T follicular helper cell (primary cell): Measurements from ENCODE around the gene FAM131A.

Source experiments
- DNase-seq: peaks from one replicate; pipeline ENCODE4 v3.0.0-alpha.2; 2020; ENCODE audit warnings: low read depth
- total RNA-seq, 2 experiments: gene quantifications; one replicate each; lab custom pipeline; 2026; lab: John Stamatoyannopoulos, UW

Gene FAM131A, protein sequence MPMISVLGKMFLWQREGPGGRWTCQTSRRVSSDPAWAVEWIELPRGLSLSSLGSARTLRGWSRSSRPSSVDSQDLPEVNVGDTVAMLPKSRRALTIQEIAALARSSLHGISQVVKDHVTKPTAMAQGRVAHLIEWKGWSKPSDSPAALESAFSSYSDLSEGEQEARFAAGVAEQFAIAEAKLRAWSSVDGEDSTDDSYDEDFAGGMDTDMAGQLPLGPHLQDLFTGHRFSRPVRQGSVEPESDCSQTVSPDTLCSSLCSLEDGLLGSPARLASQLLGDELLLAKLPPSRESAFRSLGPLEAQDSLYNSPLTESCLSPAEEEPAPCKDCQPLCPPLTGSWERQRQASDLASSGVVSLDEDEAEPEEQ
- 5.1 to 12.7 reads per million in 2 experiments for total RNA-seq

- no peak for DNase-seq
Measured at GRCh38 chr3:184337399-184337714, at the start of gene FAM131A. FAM131A (plus strand) TSS chr3:184337600; CDS start chr3:184337631, 31 bp downstream.

DNA sequence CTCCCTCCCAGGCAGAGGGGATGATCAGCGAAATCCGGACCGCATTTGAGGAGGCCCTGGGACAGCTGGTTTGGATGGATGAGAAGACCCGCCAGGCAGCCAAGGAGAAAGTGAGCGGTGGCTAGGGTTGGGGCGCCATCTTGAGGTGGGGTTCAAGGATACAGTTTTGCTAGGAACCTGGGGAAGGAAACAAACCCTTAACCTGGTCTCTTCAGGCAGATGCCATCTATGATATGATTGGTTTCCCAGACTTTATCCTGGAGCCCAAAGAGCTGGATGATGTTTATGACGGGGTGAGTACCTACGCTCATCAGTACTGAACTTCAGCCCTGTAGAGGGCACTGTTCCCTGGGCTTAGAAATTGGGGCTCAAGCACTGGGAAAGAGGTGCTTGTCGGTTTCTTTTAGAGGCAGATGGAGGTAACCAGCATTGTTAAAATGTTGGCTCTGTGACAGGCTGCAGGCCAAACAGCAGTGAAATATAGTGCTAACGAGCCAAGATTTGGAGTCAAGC is 47.9 kb upstream of the FAM131A start:
- peak; percentile 42 for DNase-seq

DNA sequence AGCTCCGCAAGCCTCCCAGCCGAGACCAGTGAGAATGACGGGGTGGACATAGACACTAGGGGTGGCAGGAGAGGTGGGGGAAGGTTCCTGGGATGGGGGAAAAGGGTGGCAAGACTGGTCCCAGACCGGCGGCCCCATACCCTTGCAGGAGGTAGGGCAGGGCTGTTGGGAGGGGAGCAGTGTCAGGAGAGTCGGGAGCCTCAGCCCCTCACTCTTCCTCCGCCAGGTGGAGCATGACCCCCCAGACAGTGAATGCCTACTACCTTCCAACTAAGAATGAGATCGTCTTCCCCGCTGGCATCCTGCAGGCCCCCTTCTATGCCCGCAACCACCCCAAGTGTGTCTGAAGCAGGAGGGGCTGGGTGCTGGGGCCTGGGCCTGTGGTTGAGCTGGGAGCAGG is 47.1 kb upstream of the FAM131A start:
- DNase-seq = no peak

DNA sequence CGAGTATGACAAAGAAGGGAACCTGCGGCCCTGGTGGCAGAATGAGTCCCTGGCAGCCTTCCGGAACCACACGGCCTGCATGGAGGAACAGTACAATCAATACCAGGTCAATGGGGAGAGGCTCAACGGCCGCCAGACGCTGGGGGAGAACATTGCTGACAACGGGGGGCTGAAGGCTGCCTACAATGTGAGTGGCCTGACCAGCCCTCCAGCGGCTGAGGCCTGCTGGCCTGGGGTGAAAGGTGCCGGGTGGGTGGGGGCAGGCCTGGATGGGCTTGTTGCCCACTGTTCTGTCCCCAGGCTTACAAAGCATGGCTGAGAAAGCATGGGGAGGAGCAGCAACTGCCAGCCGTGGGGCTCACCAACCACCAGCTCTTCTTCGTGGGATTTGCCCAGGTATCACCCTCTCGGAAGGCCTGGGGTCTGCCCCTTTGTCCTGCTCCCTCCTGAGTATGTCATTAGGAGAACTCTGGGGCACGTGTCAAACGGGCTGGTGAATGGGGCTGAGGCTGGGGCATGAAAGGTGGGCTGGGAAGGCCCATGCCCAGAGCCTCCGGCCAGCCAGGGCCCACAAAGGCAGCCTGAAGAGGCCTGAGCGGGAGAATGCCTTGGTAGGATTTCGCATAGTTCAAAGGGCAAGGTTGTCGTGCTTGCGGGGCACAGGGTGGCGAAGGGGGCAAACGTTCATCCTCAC is 46.2 kb upstream of the FAM131A start:
- no peak for DNase-seq

- no peak for DNase-seq
Measured at GRCh38 chr3:184291738-184292445, 45.5 kb upstream of the FAM131A start.

DNA sequence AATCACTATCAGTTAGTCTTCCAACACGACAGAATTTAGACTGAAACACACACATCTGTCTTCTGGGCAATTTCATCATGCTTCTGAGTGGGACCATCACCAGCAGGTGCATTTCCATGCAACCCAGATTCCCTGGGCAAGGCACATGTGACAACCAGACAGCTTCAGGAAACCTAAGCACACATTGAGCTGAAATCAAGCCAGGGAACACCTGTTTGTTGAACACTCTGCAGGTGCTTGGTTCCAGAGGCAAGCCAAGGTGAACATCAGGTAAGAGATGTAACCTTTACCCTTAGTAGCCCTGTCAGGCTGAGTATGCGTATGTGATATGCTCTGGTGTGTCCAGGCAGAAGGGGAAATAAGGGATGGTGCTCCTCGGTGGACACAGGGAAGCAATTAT is 41.6 kb upstream of the FAM131A start:
- DNase-seq = no peak

DNA sequence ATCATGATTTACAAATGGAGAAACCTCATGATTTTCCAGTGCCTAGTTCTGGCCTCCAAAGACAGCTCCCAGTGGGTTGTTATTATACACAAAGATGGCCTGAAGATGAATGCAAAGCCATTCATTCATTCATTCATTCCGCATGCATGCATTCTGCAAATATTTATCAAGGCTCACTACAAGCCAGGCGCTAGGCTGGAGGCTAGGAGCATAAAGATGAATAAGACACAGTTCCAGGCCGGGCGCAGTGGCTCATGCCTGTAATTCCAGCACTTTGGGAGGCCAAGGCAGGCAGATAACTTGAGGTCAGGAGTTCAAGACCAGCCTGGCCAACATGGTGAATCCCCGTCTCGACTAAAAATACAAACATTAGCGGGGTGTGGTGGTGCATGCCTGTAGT is 40.8 kb upstream of the FAM131A start:
- DNase-seq = no peak

DNA sequence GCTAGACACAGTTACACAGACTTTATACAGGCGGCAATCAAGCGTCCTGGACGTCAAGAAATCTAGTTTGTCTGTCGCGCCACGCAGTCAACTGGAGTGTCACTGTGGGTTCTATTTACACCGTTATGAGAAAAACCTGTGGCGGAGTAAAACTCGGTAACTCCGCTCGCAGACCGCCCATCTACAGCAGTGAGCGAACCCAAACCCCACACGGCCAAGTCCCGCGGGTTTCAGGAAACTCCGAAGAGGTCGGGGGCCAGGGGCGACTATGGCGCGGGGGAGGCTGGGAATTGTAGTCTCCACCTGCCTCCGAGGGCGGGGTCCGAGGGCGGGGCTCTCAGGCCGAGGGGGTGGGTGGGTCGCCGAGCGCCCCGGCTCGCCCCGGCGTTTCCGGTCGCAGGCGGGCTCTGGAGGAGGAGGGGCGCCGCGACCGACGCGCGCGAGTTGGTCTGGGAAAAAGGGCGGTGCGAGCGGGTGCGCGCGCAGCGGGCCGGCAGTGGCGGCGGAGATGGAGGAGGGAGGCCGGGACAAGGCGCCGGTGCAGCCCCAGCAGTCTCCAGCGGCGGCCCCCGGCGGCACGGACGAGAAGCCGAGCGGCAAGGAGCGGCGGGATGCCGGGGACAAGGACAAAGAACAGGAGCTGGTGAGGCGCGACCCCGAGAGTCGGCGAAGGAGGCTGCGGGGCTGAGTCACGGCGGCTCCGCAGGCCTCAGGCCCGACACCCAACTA is 38.5 kb upstream of the FAM131A start, which contains the start of gene PSMD2:
Gene PSMD2 (plus strand): TSS at position 483 of the 729 bp plus-strand sequence. CDS start 26 bp downstream, at position 509.
- peak; percentile 96 for DNase-seq

DNA sequence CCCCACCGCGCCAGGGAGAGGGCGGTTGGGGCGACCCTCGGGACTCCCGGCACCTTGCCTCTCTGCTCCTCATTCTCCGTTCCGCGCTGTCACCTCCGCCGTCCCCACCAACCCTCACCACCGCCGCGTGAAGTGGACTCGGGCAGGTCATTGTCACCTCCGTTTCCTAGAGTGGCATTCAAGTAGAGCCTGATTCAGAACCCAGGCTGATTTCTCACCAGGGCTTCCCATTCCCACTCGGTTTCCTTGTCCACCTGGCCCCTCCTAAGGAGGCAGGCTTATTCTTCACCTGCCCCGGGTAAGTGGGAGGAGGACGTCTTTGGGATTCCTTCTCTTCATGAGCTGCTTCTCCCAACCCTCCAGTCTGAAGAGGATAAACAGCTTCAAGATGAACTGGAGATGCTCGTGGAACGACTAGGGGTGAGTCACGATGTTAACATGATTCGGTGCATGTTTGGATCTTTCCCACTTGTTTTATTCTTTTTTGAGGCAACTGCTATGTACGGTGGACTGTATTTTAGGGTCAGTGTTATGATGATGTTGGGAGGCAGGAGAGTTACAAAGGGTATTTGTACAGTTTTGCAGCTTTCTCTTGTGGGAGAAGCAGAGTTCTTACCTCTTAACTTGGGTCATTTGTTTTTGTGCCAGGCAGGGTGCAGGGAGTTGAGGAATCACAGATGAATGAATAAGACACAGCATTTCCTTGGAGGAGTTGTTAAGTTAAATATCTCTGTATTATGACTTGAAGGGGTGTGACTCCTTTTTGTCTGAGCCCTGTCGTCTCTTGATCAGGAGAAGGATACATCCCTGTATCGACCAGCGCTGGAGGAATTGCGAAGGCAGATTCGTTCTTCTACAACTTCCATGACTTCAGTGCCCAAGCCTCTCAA is 37.7 kb upstream of the FAM131A start:
- no peak for DNase-seq

DNA sequence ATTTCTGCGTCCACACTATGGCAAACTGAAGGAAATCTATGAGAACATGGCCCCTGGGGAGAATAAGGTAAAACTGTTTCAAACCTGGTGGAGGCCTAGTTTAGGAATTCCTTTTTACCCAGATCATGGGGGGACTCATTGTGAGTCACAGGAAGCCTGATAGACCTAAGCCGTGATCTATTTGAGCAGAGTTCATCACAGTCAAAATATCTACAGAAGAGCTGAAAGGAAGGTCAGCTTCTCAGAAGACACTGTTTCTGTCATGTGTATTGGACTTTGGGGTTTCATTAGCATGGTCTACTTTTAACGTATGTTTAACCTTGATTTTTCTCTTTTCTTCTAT is 37.1 kb upstream of the FAM131A start:
- no peak for DNase-seq

DNA sequence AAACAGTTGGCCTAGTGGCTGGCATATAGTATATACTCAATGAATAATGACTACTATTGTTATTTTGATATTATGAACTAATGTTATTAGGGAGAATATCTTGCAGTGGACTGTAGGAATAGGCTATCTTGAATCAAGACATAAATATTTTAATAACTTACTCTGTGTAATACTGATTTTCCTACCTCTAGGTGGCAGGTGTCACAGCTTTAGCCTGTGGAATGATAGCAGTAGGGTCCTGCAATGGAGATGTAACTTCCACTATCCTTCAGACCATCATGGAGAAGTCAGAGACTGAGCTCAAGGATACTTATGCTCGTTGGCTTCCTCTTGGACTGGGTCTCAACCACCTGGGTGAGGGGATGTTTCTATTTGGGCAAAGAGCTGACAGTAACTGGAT is 31.8 kb upstream of the FAM131A start:
- DNase-seq = no peak

GRCh38 chr3:184306341-184306972 is 30.9 kb upstream of the FAM131A start:
- DNase-seq = no peak

- no peak for DNase-seq
Measured at GRCh38 chr3:184307915-184308314, 29.5 kb upstream of the FAM131A start.

GRCh38 chr3:184308744-184309143 is 28.7 kb upstream of the FAM131A start:
- no peak for DNase-seq

GRCh38 chr3:184311633-184312032 is 25.8 kb upstream of the FAM131A start:
- DNase-seq = no peak

GRCh38 chr3:184314363-184314699 is 23.1 kb upstream of the FAM131A start, which contains the start of gene EIF4G1:
EIF4G1 (plus strand) TSS chr3:184314606; CDS start chr3:184315797, 1,191 bp downstream.
- DNase-seq = peak; percentile 89

- peak; percentile 63 for DNase-seq
Measured at GRCh38 chr3:184314700-184315542, 22.5 kb upstream of the FAM131A start.

DNA sequence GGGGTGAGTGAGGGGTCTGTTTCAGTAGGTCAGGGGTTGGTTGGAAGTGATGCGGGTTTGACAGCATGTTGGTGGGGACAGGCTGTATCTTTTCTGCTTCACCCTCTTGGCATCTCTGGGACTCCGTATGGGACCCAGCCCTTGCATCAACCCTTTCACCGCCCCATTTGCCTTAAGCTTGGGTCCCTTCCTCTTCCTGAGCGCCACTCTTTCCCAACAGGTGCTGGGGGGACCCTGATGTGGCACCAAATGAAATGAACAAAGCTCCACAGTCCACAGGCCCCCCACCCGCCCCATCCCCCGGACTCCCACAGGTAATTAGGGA is 21.9 kb upstream of the FAM131A start:
- no peak for DNase-seq

GRCh38 chr3:184315871-184316661 is 21.3 kb upstream of the FAM131A start:
- no peak for DNase-seq
